HepG2 (cell line): ENCODE results near the gene ADAMTS16. TPM values are rescaled to one million over a fixed set of nuclear protein-coding genes. Genes with fewer than 3 reads are reported as not detected.

Experiments used
- ATAC-seq: fragments of 200-7000 bp; cut with Tn5 transposase; 3 replicates; pipeline ENCODE4 v1.9.1; 2020; ENCODE audit warnings: mild to moderate bottlenecking, moderate library complexity
- BruUV-seq: library from RNA; stranded (reverse); fragments of 400-500 nt; replicated peaks from 2 replicates; lab custom pipeline; 2021; lab: Mats Ljungman, UMichigan
- CTCF ChIA-PET: fragments of 300-600 bp; formaldehyde crosslinking; extraction: SDS; loops from one replicate; lab custom pipeline; 2021; ENCODE audit warnings: low total read pairs, inconsistent platforms, low intra/inter-chr PET ratio; lab: Yijun Ruan, JAX
- POLR2A ChIA-PET: fragments of 350-600 bp; sonication (Branson Sonifier 250); formaldehyde crosslinking; loops from one replicate; lab custom pipeline; 2020; ENCODE audit warnings: antibody characterized with exemption, inconsistent platforms; lab: Yijun Ruan, JAX
- DNase-seq: peaks from one replicate; pipeline ENCODE4 v3.0.0-alpha.2; 2015; ENCODE audit warnings: low spot score
- FAIRE-seq: peaks from 3 replicates; lab custom pipeline; 2011; peaks lifted over from hg19 to GRCh38; lab: Jason Lieb, UNC
- H2AFZ ChIP-seq: one replicate; pipeline ENCODE4 v1.6.1; 2011; ENCODE audit warnings: low read length, inconsistent platforms
- H3K27ac ChIP-seq: fragments of 300-600 bp; 3 replicates; pipeline ENCODE4 v1.8.0; 2011; ENCODE audit warnings: mixed run types, mild to moderate bottlenecking, mixed read lengths, low read length, inconsistent platforms; ENCODE audit not compliant: insufficient read depth; ENCODE audit errors: extremely low read length
- H3K27me3 ChIP-seq, 2 experiments: fragments of 200-600 bp in 1 of 2; 2 replicates in 1 of 2; 3 replicates in 1 of 2; pipeline versions ENCODE4 v1.6.0 to v1.8.0; 2011; ENCODE audit warnings: low read length in 2 of 2, mild to moderate bottlenecking in 2 of 2, moderate library complexity in 2 of 2, inconsistent platforms in 1 of 2; ENCODE audit not compliant: insufficient read depth in 2 of 2, control insufficient read depth in 1 of 2
- H3K36me3 ChIP-seq, 2 experiments: fragments of 200-600 bp in 1 of 2; replicated peaks in 1 of 2; 2 replicates in 1 of 2; 3 replicates in 1 of 2; pipeline versions ENCODE4 v1.5.1 to v1.8.0; 2011; ENCODE audit warnings: low read length in 2 of 2, inconsistent platforms in 1 of 2; ENCODE audit not compliant: insufficient read depth in 2 of 2, control insufficient read depth in 1 of 2
- H3K4me1 ChIP-seq: 2 replicates; pipeline ENCODE4 v1.5.1; 2012; ENCODE audit warnings: low read length, inconsistent platforms; ENCODE audit not compliant: insufficient read depth
- H3K4me2 ChIP-seq: 2 replicates; pipeline ENCODE4 v1.6.0; 2011; ENCODE audit warnings: low read depth, low read length, inconsistent platforms
- H3K4me3 ChIP-seq, 3 experiments: fragments of 200-600 bp in 1 of 3; sonication (generic), shearing (Covaris generic) in 1 of 3; replicated peaks in 1 of 3; 2 replicates each; pipeline ENCODE4 v1.5.1; 2011 to 2016; ENCODE audit warnings: low read length in 3 of 3, inconsistent platforms in 2 of 3, low read depth in 2 of 3, mild to moderate bottlenecking in 2 of 3, control low read depth in 1 of 3, mixed read lengths in 1 of 3; ENCODE audit not compliant: insufficient read depth in 1 of 3
- H3K79me2 ChIP-seq: one replicate; pipeline ENCODE4 v1.6.1; 2011; ENCODE audit warnings: low read length, inconsistent platforms; ENCODE audit not compliant: insufficient read depth
- H3K9ac ChIP-seq: 2 replicates; pipeline ENCODE4 v1.6.0; 2011; ENCODE audit warnings: mild to moderate bottlenecking, low read depth, low read length, inconsistent platforms; ENCODE audit not compliant: insufficient read depth
- H3K9me3 ChIP-seq: 2 replicates; pipeline ENCODE4 v1.5.1; 2012; ENCODE audit warnings: mild to moderate bottlenecking, low read length
- H4K20me1 ChIP-seq: 2 replicates; pipeline ENCODE4 v1.6.0; 2011; ENCODE audit warnings: inconsistent platforms, mild to moderate bottlenecking, low read length, moderate library complexity; ENCODE audit not compliant: insufficient read depth
- ATF4 ChIP-seq, 2 experiments: fragments of 450-650 bp in 1 of 2; sonication (generic) in 1 of 2; formaldehyde crosslinking; IDR thresholded peaks; 2 replicates each; pipeline versions ENCODE4 v1.5.0 to v1.8.0; 2020 to 2022; ENCODE audit warnings: mild to moderate bottlenecking in 1 of 2, missing genetic modification reagents in 1 of 2
- HNF1B ChIP-seq: sonication (generic); formaldehyde crosslinking; IDR thresholded peaks from 2 replicates; pipeline ENCODE4 v1.5.1; 2020; ENCODE audit warnings: mild to moderate bottlenecking, moderate library complexity, missing genetic modification reagents
- IKZF5 ChIP-seq: IDR thresholded peaks from 2 replicates; pipeline ENCODE4 v1.6.1; 2018; ENCODE audit warnings: missing genetic modification reagents, mild to moderate bottlenecking, missing compliant biosample characterization
- NCOA2 ChIP-seq: sonication (generic); formaldehyde crosslinking; IDR thresholded peaks from 2 replicates; pipeline ENCODE4 v1.8.0; 2022; ENCODE audit warnings: inconsistent platforms
- PHF21A ChIP-seq: sonication (generic); formaldehyde crosslinking; IDR thresholded peaks from 2 replicates; pipeline ENCODE4 v1.5.0; 2020; ENCODE audit warnings: mild to moderate bottlenecking, missing genetic modification reagents
- SOX13 ChIP-seq, 3 experiments: fragments of 450-650 bp in 1 of 3; sonication (generic) in 1 of 3; formaldehyde crosslinking in 1 of 3; IDR thresholded peaks in 2 of 3; conservative IDR thresholded peaks in 1 of 3; 2 replicates each; pipeline versions ENCODE4 v1.5.0 to v1.6.1; 2016 to 2020; ENCODE audit warnings: antibody characterized with exemption in 1 of 3, mild to moderate bottlenecking in 1 of 3, missing compliant biosample characterization in 1 of 3, missing genetic modification reagents in 1 of 3, moderate library complexity in 1 of 3
- TBX2 ChIP-seq: sonication (generic); formaldehyde crosslinking; IDR thresholded peaks from 2 replicates; pipeline ENCODE4 v1.5.0; 2020; ENCODE audit warnings: missing genetic modification reagents, mild to moderate bottlenecking, borderline replicate concordance
- ZNF282 ChIP-seq: fragments of 450-650 bp; IDR thresholded peaks from 2 replicates; pipeline ENCODE4 v1.6.1; 2018; ENCODE audit not compliant: partially characterized antibody
- ZSCAN31 ChIP-seq: sonication (generic); formaldehyde crosslinking; IDR thresholded peaks from 2 replicates; pipeline ENCODE4 v1.5.0; 2020; ENCODE audit warnings: low read depth, mild to moderate bottlenecking, missing genetic modification reagents
- WGBS: methylation state at CpG from one replicate; pipeline ENCODE4 v1.1.6; 2017; ENCODE audit warnings: low lambda C conversion rate; 5-methylcytosine and 5-hydroxymethylcytosine counted together
- in situ Hi-C: cut with HindIII; loops from 2 replicates; pipeline ENCODE4 v1.10.0; 2017; ENCODE audit warnings: low pct_unique_long_range_greater_than_20kb; ENCODE audit not compliant: extremely low pct_ligation_motif_present
- intact Hi-C: fragments of 100-400 bp; cut with micrococcal nuclease; formaldehyde crosslinking; loops from one replicate; pipeline ENCODE4 v1.10.0; 2022; ENCODE audit not compliant: unreplicated experiment
- polyA plus RNA-seq, 8 experiments: library from polyadenylated mRNA; depleted of rRNA in 3 of 8; stranded (reverse) in 7 of 8; unstranded in 1 of 8; fragments of >200 nt; fragmentation: Illumina TruSeq in 4 of 8; extraction: Trizol in 4 of 8; gene quantifications; 2 replicates each; pipeline versions ENCODE4 v1.2.1 to v1.2.3, GENCODE V29; 2011 to 2016; ENCODE audit warnings: low read depth in 4 of 8, missing spikeins in 1 of 8, mixed read lengths in 1 of 8; ENCODE audit not compliant: insufficient read depth in 1 of 8
- total RNA-seq, 5 experiments: library from RNA; depleted of rRNA; stranded (reverse); fragments of >200 nt; fragmentation: Illumina TruSeq; extraction: Trizol; gene quantifications; 2 replicates each; pipeline ENCODE4 v1.2.3, GENCODE V29; 2016; ENCODE audit warnings: low read depth in 1 of 5
- TF ChIP-seq, protein P1 (sequence below): IDR thresholded peaks from 2 replicates; pipeline ENCODE4 v1.6.1; 2016; ENCODE audit warnings: low read depth, missing genetic modification reagents, missing compliant biosample characterization
- TF ChIP-seq, protein P2 (sequence below): sonication (generic); formaldehyde crosslinking; IDR thresholded peaks from 2 replicates; pipeline ENCODE4 v1.4.0; 2020; ENCODE audit warnings: missing genetic modification reagents

ADAMTS16 gene
- total and polyA plus RNA-seq, 2 of the 13 experiments (the other 11 are each of a cell fraction or from before 2014, with no cell fraction given) = 0.02 to 0.03 TPM

GRCh38 chr5:5313101-5313635 lies 173.0 kb downstream of the ADAMTS16 start:
- H3K27ac ChIP-seq = no peak overlapping the region
- H2AFZ ChIP-seq = no peak overlapping the region
- POLR2A ChIA-PET = interaction anchor here (1.4 kb wide), 1 partner anchor 48 kb away, joined by 4 read pairs; no protein-coding TSS in a partner anchor
- no peak overlapping the region for H3K9ac ChIP-seq
- peak overlapping the region; percentile 61 for H3K4me2 ChIP-seq
- no peaks in the 10 kb centered on the region for H3K9me3 ChIP-seq
- H3K36me3 ChIP-seq = no peaks in the 10 kb centered on the region
- DNase-seq (peak; percentile 69), FAIRE-seq (peak; percentile 36), ATAC-seq (peak; percentile 98)
- CTCF ChIA-PET = no interaction called here
- H3K79me2 ChIP-seq = no peaks in the 10 kb centered on the region
- H3K27me3 ChIP-seq = peaks cover 0 to 3% of the 10 kb centered on the region in 2 experiments; a peak in 1 of 5 replicates
- in situ Hi-C loops (no loop called here), intact Hi-C loops (no loop called here)
- peak overlapping the region in 1 of 3 experiments; percentile 28; a peak in 1 of 6 replicates for H3K4me3 ChIP-seq
- H3K4me1 ChIP-seq = peaks cover 20% of the 10 kb centered on the region
- 0% methylated on average over 6 of the region's 6 CpGs for WGBS
- no peaks in the 10 kb centered on the region for H4K20me1 ChIP-seq
- no TSS peak for BruUV-seq
- TF ChIP-seq, protein P1, sequence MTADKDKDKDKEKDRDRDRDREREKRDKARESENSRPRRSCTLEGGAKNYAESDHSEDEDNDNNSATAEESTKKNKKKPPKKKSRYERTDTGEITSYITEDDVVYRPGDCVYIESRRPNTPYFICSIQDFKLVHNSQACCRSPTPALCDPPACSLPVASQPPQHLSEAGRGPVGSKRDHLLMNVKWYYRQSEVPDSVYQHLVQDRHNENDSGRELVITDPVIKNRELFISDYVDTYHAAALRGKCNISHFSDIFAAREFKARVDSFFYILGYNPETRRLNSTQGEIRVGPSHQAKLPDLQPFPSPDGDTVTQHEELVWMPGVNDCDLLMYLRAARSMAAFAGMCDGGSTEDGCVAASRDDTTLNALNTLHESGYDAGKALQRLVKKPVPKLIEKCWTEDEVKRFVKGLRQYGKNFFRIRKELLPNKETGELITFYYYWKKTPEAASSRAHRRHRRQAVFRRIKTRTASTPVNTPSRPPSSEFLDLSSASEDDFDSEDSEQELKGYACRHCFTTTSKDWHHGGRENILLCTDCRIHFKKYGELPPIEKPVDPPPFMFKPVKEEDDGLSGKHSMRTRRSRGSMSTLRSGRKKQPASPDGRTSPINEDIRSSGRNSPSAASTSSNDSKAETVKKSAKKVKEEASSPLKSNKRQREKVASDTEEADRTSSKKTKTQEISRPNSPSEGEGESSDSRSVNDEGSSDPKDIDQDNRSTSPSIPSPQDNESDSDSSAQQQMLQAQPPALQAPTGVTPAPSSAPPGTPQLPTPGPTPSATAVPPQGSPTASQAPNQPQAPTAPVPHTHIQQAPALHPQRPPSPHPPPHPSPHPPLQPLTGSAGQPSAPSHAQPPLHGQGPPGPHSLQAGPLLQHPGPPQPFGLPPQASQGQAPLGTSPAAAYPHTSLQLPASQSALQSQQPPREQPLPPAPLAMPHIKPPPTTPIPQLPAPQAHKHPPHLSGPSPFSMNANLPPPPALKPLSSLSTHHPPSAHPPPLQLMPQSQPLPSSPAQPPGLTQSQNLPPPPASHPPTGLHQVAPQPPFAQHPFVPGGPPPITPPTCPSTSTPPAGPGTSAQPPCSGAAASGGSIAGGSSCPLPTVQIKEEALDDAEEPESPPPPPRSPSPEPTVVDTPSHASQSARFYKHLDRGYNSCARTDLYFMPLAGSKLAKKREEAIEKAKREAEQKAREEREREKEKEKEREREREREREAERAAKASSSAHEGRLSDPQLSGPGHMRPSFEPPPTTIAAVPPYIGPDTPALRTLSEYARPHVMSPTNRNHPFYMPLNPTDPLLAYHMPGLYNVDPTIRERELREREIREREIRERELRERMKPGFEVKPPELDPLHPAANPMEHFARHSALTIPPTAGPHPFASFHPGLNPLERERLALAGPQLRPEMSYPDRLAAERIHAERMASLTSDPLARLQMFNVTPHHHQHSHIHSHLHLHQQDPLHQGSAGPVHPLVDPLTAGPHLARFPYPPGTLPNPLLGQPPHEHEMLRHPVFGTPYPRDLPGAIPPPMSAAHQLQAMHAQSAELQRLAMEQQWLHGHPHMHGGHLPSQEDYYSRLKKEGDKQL (CRISPR knock-in tag) = no peak
- no peak for TF ChIP-seq ATF4 (CRISPR knock-in tag; IDR thresholded peaks at IDR 0.05)
- no peak for TF ChIP-seq ZNF282
- TF ChIP-seq TBX2 = peak; percentile 53; the same call in 1 of the 2 replicates
- TF ChIP-seq PHF21A = peak; percentile 93
- TF ChIP-seq SOX13 (IDR thresholded peaks at IDR 0.05) = no peak
- peak in 1 of 2 experiments; percentile 61; a peak in 2 of 4 replicates for TF ChIP-seq SOX13 (CRISPR knock-in tag; conservative IDR thresholded peaks at IDR 0.05 in 1 of 2, IDR thresholded peaks at IDR 0.05 in 1 of 2)
- TF ChIP-seq HNF1B (CRISPR knock-in tag) = no peak
- no peak for TF ChIP-seq NCOA2 (CRISPR knock-in tag)
- TF ChIP-seq, protein P2, sequence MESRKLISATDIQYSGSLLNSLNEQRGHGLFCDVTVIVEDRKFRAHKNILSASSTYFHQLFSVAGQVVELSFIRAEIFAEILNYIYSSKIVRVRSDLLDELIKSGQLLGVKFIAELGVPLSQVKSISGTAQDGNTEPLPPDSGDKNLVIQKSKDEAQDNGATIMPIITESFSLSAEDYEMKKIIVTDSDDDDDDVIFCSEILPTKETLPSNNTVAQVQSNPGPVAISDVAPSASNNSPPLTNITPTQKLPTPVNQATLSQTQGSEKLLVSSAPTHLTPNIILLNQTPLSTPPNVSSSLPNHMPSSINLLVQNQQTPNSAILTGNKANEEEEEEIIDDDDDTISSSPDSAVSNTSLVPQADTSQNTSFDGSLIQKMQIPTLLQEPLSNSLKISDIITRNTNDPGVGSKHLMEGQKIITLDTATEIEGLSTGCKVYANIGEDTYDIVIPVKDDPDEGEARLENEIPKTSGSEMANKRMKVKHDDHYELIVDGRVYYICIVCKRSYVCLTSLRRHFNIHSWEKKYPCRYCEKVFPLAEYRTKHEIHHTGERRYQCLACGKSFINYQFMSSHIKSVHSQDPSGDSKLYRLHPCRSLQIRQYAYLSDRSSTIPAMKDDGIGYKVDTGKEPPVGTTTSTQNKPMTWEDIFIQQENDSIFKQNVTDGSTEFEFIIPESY (CRISPR knock-in tag) = no peak
- TF ChIP-seq ZSCAN31 (CRISPR knock-in tag) = no peak
- TF ChIP-seq IKZF5 = no peak
